Kidney epithelial cell (primary cell): Measurements from ENCODE around the gene SAFB. TPM values are rescaled to one million over a fixed set of nuclear protein-coding genes. Genes with fewer than 3 reads are reported as not detected.
"Not testable (repeated sequence)": the region's sequence is repeated elsewhere in the genome, so short reads cannot be mapped to it uniquely, and the experiment has no call there.

Experiments used
- DNase-seq: peaks from one replicate; pipeline ENCODE4 v3.0.0-alpha.2; 2010; ENCODE audit warnings: low read depth
- H3K27me3 ChIP-seq: 2 replicates; pipeline ENCODE4 v1.6.0; 2011; ENCODE audit warnings: low read length; ENCODE audit not compliant: control insufficient read depth, insufficient read depth
- H3K36me3 ChIP-seq: 2 replicates; pipeline ENCODE4 v1.5.1; 2011; ENCODE audit warnings: low read length; ENCODE audit not compliant: control insufficient read depth, insufficient read depth
- H3K4me3 ChIP-seq: 2 replicates; pipeline ENCODE4 v1.5.1; 2011; ENCODE audit warnings: low read depth, mild to moderate bottlenecking, control low read depth, low read length
- total RNA-seq: library from RNA; depleted of rRNA; stranded (reverse); fragments of >200 nt; gene quantifications from 2 replicates; pipeline ENCODE4 v1.2.3, GENCODE V29; 2015
- TF ChIP-seq, protein P1 (sequence below): IDR thresholded peaks from 2 replicates; pipeline ENCODE4 v1.5.1; 2011; ENCODE audit warnings: mild to moderate bottlenecking, moderate library complexity, low read length, control low read depth, inconsistent platforms; ENCODE audit not compliant: insufficient read depth, poor library complexity, severe bottlenecking

SAFB gene
- total RNA-seq, 1 donor from 2014 or later, result 45.7 TPM

- Histone ChIP-seq H3K4me3 (no peak overlapping the region), H3K36me3 (peaks cover 6% of the 10 kb centered on the region), H3K27me3 (no peaks in the 10 kb centered on the region)
- TF ChIP-seq, protein P1, sequence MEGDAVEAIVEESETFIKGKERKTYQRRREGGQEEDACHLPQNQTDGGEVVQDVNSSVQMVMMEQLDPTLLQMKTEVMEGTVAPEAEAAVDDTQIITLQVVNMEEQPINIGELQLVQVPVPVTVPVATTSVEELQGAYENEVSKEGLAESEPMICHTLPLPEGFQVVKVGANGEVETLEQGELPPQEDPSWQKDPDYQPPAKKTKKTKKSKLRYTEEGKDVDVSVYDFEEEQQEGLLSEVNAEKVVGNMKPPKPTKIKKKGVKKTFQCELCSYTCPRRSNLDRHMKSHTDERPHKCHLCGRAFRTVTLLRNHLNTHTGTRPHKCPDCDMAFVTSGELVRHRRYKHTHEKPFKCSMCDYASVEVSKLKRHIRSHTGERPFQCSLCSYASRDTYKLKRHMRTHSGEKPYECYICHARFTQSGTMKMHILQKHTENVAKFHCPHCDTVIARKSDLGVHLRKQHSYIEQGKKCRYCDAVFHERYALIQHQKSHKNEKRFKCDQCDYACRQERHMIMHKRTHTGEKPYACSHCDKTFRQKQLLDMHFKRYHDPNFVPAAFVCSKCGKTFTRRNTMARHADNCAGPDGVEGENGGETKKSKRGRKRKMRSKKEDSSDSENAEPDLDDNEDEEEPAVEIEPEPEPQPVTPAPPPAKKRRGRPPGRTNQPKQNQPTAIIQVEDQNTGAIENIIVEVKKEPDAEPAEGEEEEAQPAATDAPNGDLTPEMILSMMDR, result no peak
- no peak for DNase-seq
These were observed 75.2 kb downstream of the SAFB start for GRCh38 chr19:5697890-5698634.

DNA sequence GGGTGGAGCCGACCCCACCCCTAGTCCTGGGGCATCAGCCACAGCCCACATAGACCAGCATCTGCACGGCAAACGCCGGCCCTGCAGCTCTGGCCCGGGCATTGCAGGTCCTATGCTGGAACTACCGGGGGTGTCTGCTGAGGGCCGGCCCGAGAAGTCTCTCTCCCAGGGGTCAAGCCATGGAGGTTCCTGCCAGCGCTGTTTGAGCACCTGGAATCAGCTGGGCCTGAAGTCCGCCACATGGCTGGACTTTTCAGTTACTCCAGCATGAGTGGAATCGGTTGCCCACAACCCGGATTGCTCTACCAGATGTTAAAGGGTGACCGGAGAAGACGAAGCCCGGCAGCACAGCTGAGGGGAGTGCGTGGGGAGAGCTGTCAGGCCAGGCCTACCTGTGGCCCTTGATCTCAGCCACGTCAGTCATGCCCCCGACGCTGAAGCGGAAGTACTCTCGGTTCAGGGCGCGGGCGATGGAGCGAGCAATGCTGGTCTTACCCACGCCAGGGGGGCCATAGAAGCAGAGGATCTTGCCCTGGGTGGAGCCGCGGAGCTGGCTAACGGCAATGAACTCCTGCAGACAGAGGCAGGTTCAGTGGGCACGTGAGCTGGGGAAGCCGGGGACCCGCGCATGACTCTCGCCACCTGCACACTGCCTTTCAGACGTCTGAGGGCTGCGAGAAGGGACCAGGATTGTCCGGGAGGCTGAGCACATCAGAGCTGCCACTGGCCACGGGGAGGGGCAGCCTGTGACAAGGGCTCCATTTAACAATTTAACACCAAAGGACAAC lies 75.9 kb downstream of the SAFB start:
- TF ChIP-seq, protein P1, result no peak
- DNase-seq, result no peak
- no peaks in the 10 kb centered on the region for H3K27me3 ChIP-seq
- no peak overlapping the region for H3K4me3 ChIP-seq
- H3K36me3 ChIP-seq, result peaks cover 4% of the 10 kb centered on the region

DNA sequence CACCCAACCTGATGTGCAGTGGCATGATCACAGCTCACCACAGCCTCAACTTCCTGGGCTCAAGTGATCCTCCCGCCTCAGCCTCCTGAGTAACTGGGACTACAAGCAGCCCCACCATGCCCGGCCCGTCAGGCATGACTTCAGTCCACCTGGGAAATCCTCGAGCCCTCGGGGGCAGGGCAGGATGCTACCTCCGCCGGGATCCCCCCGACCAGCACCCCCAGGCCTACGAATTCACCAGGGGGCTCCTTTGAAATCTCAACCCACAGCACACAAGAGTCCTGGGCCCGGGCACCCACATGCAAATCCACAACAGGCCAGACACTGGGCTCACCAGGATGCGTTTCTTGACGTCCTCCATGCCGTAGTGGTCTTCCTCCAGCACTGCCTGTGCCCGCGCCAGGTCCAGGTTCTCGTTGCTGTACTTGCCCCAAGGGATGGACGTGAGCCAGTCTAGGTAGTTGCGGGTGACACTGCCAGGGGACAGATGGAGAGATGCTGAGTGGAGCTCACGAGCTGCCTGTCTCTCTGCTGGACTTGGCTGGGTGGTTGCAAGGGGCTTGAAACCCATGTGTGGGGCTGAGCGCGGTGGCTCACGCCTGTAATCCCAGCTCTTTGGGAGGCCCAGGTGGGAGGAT lies 77.7 kb downstream of the SAFB start:
- H3K27me3 ChIP-seq, result no peaks in the 10 kb centered on the region
- H3K36me3 ChIP-seq, result peaks cover 4% of the 10 kb centered on the region
- H3K4me3 ChIP-seq, result no peak overlapping the region
- TF ChIP-seq, protein P1, result no peak
- no peak for DNase-seq

DNA sequence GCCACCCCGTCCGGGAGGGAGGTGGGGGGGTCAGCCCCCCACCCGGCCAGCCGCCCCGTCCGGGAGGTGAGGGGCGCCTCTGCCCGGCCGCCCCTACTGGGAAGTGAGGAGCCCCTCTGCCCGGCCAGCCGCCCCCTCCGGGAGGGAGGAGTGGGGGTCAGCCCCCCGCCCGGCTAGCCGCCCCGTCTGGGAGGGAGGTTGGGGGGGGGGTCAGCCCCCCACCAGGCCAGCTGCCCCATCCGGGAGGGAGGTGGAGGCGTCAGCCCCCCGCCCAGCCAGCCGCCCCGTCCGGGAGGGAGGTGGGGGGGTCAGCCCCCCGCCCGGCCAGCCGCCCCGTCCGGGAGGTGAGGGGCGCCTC lies 79.1 kb downstream of the SAFB start:
- not testable (repeated sequence) for H3K36me3 ChIP-seq, H3K27me3 ChIP-seq, H3K4me3 ChIP-seq, DNase-seq

- no peak for DNase-seq
- TF ChIP-seq, protein P1, result no peak
- Histone ChIP-seq H3K4me3 (no peak overlapping the region), H3K27me3 (no peaks in the 10 kb centered on the region), H3K36me3 (peaks cover 7% of the 10 kb centered on the region)
These were observed 81.2 kb downstream of the SAFB start for GRCh38 chr19:5703819-5704818.
